GM18526 (cell line): ENCODE data around the gene GPR183.

ENCODE experiments used
- POLR2A ChIP-seq: IDR thresholded peaks from 3 replicates; pipeline ENCODE4 v1.6.1; 2011; ENCODE audit not compliant: insufficient read length; ENCODE audit errors: extremely low read depth

GPR183 gene

DNA sequence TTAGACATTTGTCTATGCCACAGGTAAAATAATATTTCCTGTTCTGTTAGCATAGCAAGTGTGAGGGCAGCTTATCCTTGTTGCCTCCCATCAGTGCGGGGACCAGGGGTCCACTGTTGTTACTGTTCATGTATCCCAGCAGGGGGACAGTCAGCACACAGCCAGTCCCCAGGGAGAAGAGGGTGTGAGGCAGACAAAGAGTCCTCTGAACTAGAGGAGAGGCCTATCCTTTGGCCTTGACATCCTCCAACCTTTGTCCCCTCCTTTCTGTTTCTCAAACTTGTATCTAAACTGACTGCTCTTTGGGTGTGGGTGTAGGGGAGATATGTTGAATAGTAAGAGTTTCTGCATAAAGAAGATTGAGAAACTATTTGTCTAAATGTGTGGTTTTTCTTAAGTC lies 46.1 kb downstream of the GPR183 start:
- no peak for TF ChIP-seq POLR2A

- TF ChIP-seq POLR2A: no peak
Observed at GRCh38 chr13:99260216-99260615, 47.0 kb downstream of the GPR183 start.

GRCh38 chr13:99258946-99259345 lies 48.3 kb downstream of the GPR183 start:
- no peak for TF ChIP-seq POLR2A

- no peak for TF ChIP-seq POLR2A
Observed at GRCh38 chr13:99258210-99258860, 48.9 kb downstream of the GPR183 start, which contains the start of gene GPR18. Gene GPR18 (minus strand): TSS chr13:99258379. CDS start chr13:99255872, 2,507 bp downstream.

DNA sequence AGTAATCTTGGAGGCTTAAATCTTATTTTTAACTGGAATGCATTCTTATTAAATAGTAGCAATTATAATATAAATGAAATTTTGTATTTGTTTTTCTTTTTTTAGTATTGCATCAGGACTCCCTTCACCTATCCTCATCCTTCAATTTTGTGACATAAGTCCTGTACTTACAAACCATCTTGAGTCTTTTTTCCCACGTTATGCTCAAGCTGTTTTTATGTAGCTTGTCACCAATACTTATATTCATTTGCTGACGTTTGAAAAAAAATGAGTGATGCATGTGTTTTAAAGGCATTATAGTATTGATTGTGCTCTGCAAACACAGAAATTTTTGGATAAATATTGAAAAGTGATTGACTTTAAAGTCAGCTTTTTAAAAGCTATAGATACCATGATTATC lies 49.9 kb downstream of the GPR183 start:
- no peak for TF ChIP-seq POLR2A

GRCh38 chr13:99256709-99257108 lies 50.5 kb downstream of the GPR183 start:
- no peak for TF ChIP-seq POLR2A

GRCh38 chr13:99256283-99256682 lies 50.9 kb downstream of the GPR183 start:
- TF ChIP-seq POLR2A: no peak

GRCh38 chr13:99255271-99255670 lies 51.9 kb downstream of the GPR183 start:
- TF ChIP-seq POLR2A: no peak

DNA sequence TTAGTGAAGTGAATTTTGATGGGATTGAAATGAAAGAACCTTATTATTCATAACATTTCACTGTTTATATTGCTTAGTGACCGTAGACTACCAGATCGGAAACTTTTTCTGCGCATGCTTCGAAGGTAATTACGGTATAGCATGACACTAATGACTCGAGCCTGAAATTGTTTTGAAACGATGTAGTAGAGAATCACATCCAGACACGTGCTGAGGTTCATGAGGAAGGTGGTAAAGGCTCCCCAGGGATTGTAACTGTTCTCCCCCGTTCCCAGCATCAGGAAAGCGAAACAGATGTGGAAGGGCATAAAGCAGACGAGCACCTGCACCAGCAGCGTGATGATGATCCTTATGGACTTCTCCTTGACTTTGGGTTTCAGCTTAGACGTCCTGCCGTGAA lies 52.4 kb downstream of the GPR183 start:
- no peak for TF ChIP-seq POLR2A

DNA sequence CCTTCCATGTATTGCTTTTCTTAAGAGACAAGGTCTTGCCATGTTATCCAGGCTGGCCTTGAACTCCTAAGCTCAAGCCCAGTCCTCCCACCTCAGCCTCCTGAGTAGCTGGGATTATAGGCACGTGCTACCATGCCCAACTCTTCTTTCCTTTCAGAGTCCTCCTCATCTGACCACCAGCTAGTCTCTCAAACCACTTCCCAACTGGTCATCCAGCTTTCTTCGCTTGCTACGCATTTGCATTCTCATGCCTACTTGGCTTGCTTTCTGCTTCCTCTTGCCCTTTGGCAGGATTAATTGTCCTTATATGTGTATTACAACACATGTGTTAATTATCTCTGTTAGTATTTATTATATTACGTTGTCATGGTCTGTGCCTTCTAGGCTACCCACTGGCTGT lies 55.3 kb downstream of the GPR183 start:
- no peak for TF ChIP-seq POLR2A

GRCh38 chr13:99250982-99251825 lies 56.0 kb downstream of the GPR183 start:
- no peak for TF ChIP-seq POLR2A

GRCh38 chr13:99246100-99246499 lies 61.1 kb downstream of the GPR183 start:
- TF ChIP-seq POLR2A: no peak
